Stomach smooth muscle (tissue), 2 donors: ENCODE measurements around the gene INKA2.

Source experiments
- H3K27ac ChIP-seq: one replicate; pipeline ENCODE4 v1.7.0; 2013; ENCODE audit warnings: mild to moderate bottlenecking, low read length, inconsistent platforms
- H3K27me3 ChIP-seq, 2 donors: one replicate each; pipeline ENCODE4 v1.7.0; 2013; ENCODE audit warnings: low read length in 2 of 2; ENCODE audit not compliant: insufficient read depth in 2 of 2, control insufficient read depth in 1 of 2
- H3K36me3 ChIP-seq, 2 donors: one replicate each; pipeline ENCODE4 v1.7.0; 2013; ENCODE audit warnings: low read length in 2 of 2; ENCODE audit not compliant: control insufficient read depth in 2 of 2, insufficient read depth in 2 of 2
- H3K4me1 ChIP-seq: one replicate; pipeline ENCODE4 v1.7.0; 2013; ENCODE audit warnings: low read length; ENCODE audit not compliant: control insufficient read depth, insufficient read depth
- H3K4me3 ChIP-seq, 2 donors: one replicate each; pipeline ENCODE4 v1.7.0; 2013; ENCODE audit warnings: low read length in 2 of 2
- H3K9ac ChIP-seq, 2 donors: one replicate each; pipeline ENCODE4 v1.7.0; 2013; ENCODE audit warnings: low read length in 2 of 2, mild to moderate bottlenecking in 1 of 2
- H3K9me3 ChIP-seq, 2 donors: one replicate each; pipeline ENCODE4 v1.7.0; 2013; ENCODE audit warnings: low read length in 2 of 2; ENCODE audit not compliant: control insufficient read depth in 2 of 2
- donor health status: healthy.
- donor health status: Pancreatic carcinoma.

The INKA2 gene

DNA sequence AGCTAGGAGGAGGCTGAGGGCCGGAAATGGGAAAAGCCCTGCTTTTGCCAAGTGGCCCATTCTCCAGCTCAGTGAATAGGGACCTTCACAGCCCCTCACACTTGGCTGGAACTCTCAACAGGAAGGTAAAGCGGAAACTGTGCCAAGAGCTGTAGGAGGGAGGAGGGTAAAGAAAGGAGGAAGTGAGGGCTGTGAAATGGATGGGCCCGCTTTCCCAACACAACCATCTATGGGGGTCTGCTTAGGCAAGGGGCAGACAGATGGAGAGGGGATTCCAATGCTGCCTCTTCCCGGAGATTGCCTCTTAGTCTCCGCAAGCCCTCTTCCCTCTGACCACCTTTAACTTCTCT is 5.2 kb downstream of the INKA2 start:
- H3K36me3 ChIP-seq: no peaks in the 10 kb centered on the region
- H3K4me3 ChIP-seq: peak overlapping the region in 1 of 2 donors; percentile 40
- peaks cover 86% of the 10 kb centered on the region for H3K4me1 ChIP-seq
- peak overlapping the region in 1 of 2 donors; percentile 47 for H3K9ac ChIP-seq
- no peaks in the 10 kb centered on the region for H3K27me3 ChIP-seq
- peak overlapping the region; percentile 70 for H3K27ac ChIP-seq
- no peaks in the 10 kb centered on the region for H3K9me3 ChIP-seq

DNA sequence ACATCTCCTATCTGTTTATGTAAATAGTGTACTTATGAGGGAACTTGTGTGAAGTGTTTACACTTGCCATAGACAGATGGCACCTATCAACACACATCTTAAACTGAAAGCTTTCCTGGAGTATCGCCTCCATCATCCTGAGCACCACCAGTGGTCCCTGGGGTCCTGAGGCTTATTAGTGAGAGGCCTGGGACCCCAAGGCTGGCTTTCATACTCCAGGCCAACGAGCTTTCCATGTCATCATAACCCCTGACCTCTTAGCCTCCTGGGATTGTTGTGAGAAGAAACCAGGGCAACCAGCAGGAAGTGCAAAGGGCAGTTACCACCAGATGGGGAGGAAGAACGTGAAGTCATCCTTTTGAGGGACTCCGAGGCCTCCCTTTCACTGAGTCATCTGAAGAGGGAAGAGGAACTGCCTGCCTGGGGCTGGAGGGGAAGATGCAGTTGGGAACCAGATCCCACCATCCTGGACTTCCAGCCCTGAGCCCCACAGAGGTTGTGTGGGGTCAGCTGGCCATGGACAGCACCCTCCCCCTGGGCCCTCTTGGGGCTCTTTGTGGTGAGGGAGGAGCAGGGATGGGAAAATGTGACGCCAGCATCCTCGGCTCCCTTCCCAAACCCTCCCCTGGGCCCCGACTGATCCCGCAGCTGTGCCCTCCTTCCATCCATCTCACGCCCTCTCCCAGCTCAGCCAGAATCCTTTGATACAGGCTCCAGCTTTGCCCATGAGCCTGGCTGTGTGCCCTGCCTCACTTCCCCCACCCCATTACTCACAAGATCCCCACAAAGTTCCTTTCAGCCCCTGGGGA is 5.8 kb downstream of the INKA2 start:
- H3K27ac ChIP-seq: peak overlapping the region; percentile 70
- H3K4me3 ChIP-seq: peak overlapping the region in 1 of 2 donors; percentile 40
- H3K36me3 ChIP-seq: no peaks in the 10 kb centered on the region
- H3K27me3 ChIP-seq: no peaks in the 10 kb centered on the region
- peaks cover 81% of the 10 kb centered on the region for H3K4me1 ChIP-seq
- peak overlapping the region in 1 of 2 donors; percentile 47 for H3K9ac ChIP-seq
- no peaks in the 10 kb centered on the region for H3K9me3 ChIP-seq

DNA sequence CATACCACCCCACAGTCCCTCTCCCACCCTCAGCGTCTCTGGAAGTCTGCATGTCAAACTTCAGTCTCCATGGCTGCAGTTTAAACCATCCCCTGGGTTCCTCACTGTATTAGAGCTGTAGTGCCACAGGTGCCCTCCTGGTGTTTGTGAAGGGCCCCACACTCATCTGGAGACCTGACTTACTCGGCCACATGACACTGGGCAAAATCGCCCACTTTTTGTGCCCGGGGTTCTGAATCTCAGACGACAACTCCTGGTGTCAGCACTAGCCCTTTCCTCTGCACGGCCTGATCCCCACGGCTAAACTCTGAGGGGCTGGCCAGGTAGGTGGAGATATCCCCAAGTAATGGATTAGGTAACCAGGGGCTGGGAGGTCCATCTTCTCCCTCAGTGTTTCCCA is 6.5 kb downstream of the INKA2 start:
- Histone ChIP-seq H3K9me3 (no peaks in the 10 kb centered on the region), H3K27me3 (no peaks in the 10 kb centered on the region), H3K4me3 (no peak overlapping the region), H3K4me1 (peaks cover 75% of the 10 kb centered on the region), H3K36me3 (peaks cover 0 to under 1% of the 10 kb centered on the region in 2 donors), H3K9ac (no peak overlapping the region), H3K27ac (peak overlapping the region; percentile 70)

DNA sequence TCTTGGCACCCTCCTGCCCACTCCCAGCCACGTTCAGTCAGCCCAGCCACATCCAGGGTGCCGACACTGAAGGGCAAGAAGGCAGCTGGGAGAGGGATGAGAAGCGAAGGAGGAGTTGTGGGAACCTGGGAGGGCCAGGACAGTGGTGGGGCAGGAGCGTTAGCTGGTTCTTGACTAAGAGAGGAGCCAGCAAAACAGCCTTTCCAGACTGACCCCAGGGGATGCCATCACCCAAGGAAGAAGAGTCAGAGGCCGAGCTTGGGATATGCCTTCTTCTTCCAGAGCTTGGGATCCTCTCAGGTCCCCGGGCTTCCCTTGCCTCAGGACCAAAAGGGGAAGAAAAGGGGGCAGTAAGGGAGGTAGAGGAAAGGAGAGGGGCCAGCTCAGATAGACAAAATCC is 7.2 kb downstream of the INKA2 start:
- H3K4me1 ChIP-seq: peaks cover 68% of the 10 kb centered on the region

DNA sequence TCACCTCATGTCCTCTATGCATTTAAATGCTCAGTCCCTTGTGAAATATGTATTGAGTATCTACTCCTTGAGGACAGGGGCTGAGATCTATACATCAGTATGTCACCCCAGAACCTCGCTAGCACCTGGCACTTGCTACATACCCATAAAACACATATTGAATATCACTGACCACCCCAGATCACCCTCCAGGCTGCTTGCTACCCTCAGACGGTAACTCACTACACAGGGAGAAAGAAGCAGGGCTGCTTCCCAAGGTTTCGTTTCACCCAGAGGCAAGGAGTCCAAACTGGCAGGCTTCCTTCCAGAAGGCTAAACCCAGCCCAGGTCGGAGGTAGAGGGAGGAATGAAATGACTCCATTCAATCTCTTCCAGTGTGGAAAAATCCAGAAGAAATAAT is 8.5 kb downstream of the INKA2 start:
- Histone ChIP-seq H3K36me3 (peaks cover 7 to 9% of the 10 kb centered on the region in 2 donors), H3K9me3 (no peaks in the 10 kb centered on the region), H3K27me3 (no peaks in the 10 kb centered on the region), H3K4me3 (no peak overlapping the region), H3K27ac (peak overlapping the region; percentile 58), H3K4me1 (peaks cover 55% of the 10 kb centered on the region), H3K9ac (no peak overlapping the region)

More for the DNA sequence above, 7.2 kb downstream of the INKA2 start:
- Histone ChIP-seq H3K36me3 (peaks cover 4 to 5% of the 10 kb centered on the region in 2 donors), H3K4me3 (no peak overlapping the region), H3K9ac (no peak overlapping the region), H3K27me3 (no peaks in the 10 kb centered on the region), H3K9me3 (no peaks in the 10 kb centered on the region), H3K27ac (peak overlapping the region; percentile 70)

DNA sequence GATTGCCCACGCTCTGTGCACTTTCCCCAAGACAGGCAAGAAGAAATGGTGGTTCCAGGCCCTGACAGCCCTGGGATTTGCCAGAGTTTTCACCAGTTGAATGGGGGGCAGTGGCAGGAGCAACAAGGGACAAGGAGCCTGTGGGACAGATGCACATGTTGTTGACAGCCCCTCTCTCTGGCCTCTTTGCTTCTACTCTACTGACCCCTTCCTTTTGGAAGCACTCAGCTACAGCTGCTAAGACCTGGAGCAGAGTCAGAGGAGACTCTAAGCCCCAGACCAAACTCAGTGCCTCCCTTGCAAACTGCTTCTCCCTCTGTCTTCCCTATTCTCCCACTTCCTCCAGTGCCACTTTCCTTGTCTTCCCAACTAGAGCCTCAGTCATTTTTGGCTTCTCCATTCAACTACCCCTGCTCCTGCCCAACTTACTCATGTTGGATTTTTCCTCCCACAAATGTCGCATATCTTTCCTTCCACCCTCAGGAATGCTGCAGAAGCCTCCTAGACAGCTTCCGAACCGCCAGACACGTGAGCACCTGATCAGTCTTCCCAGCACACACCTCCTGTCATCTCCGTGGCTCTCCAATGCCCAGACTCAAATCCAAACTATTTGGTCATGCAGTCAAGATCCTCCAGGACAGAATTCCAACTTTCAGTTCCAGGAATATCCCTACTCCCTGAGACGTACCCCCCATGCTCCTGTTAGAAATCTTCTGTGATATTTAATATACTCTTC is 9.1 kb downstream of the INKA2 start:
- H3K9ac ChIP-seq: peak overlapping the region in 1 of 2 donors; percentile 18
- no peak overlapping the region for H3K4me3 ChIP-seq
- no peaks in the 10 kb centered on the region for H3K27me3 ChIP-seq
- peak overlapping the region; percentile 58 for H3K27ac ChIP-seq
- peaks cover 54% of the 10 kb centered on the region for H3K4me1 ChIP-seq
- no peaks in the 10 kb centered on the region for H3K9me3 ChIP-seq
- H3K36me3 ChIP-seq: peaks cover 7 to 9% of the 10 kb centered on the region in 2 donors

DNA sequence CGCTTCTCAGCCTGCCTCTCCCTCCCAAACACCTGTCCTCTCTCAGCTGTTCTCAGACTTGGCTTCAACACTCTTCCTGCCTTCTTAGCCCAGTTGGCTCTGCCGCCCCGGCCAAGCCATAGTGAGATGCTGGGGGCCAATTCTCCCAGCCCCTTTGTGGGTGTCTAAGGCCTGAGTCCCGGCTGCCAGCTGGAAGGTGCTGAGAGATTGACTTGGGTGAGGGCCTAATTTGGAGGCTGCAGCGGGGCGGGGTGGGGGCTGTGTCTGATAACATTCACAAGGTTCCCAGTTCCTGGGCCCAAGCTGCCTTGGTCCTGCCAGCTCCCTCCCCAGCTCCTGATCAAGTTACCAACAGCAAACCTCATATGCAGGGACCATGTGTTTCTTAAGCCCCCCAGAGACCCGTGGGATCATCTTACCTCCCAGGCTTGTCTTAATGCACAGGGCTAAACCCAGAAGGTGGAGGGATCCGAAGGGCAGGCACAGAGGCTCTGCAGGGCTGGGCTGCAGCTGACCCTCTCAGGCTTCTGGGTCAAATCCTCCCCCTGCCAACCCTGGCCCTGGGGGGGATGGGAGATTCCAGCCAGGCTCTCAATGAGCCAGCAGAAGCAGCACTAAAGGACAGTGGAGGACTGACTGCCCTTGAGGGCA is 9.8 kb downstream of the INKA2 start:
- H3K36me3 ChIP-seq: peaks cover 7 to 9% of the 10 kb centered on the region in 2 donors
- H3K4me1 ChIP-seq: peaks cover 53% of the 10 kb centered on the region
- no peak overlapping the region for H3K9ac ChIP-seq
- H3K27ac ChIP-seq: peak overlapping the region; percentile 58
- H3K4me3 ChIP-seq: no peak overlapping the region
- H3K9me3 ChIP-seq: no peaks in the 10 kb centered on the region
- no peaks in the 10 kb centered on the region for H3K27me3 ChIP-seq

DNA sequence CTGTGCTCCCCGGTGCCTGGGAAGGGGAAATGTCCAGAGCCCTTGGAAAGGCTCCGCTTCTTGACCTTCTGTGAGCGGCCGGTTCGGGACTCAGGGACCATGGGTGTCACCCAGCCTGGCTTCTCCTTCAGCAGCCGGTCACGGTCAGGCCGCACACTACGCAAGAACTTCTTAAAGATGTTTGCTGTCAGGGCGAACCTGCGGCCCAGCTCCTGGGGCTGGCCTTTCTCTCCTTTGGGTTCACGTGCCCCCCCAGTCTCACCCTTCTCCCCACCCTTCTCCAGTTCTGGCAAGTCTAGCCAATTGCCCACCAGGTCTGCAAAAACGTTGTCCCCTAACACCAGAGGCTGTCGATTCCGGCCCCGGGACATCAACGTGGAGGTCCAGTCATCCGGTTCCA is 12.1 kb downstream of the INKA2 start:
- no peak overlapping the region for H3K9ac ChIP-seq
- no peak overlapping the region for H3K4me3 ChIP-seq
- peaks cover 34% of the 10 kb centered on the region for H3K4me1 ChIP-seq
- H3K9me3 ChIP-seq: no peaks in the 10 kb centered on the region
- peaks cover 7 to 9% of the 10 kb centered on the region in 2 donors for H3K36me3 ChIP-seq
- H3K27me3 ChIP-seq: no peaks in the 10 kb centered on the region
- no peak overlapping the region for H3K27ac ChIP-seq

DNA sequence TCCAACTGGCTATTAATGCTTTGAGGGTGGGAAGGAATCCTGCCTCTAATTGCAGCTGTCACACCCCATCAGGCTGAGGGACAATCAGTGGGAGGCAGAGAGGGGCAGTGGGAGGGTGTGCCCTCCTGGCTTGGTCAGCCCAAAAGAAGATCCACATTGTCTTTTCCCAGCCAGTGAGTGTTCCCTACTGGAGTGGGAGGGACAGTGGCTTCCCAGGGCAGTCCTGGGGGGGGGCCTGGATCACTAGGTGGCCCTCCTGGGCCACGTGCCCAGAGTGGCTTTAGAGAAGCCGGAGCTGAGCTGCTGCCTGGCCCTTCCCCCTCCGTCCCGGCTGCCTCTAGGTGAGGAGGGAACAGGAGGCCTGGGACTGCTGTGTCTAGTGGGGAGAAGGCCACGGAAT is 14.0 kb downstream of the INKA2 start:
- peaks cover 39% of the 10 kb centered on the region for H3K4me1 ChIP-seq
- H3K27ac ChIP-seq: no peak overlapping the region
- H3K9ac ChIP-seq: no peak overlapping the region
- no peaks in the 10 kb centered on the region for H3K27me3 ChIP-seq
- H3K36me3 ChIP-seq: peaks cover 7 to 9% of the 10 kb centered on the region in 2 donors
- H3K4me3 ChIP-seq: no peak overlapping the region
- H3K9me3 ChIP-seq: no peaks in the 10 kb centered on the region

DNA sequence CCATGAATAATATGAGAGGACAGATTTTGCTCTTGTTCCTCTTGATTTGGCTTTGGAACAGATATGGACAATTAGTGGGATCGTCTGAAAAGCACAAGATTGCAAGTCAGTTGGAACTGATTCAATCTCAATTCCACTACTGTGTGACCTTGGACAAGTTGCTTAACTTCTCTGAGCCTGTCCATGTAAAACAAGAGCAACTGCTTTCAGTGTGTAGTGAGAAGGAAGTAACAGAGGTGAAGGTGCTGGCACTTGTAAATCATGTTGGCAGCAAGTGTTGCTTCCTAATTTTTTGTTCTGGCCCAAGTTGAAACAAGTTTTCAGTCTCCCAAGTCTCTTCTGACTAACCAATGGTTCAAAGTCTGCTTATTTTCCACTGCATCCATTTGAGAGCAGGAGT is 15.3 kb downstream of the INKA2 start:
- Histone ChIP-seq H3K4me1 (peaks cover 33% of the 10 kb centered on the region), H3K9ac (no peak overlapping the region), H3K36me3 (peaks cover 7 to 9% of the 10 kb centered on the region in 2 donors), H3K9me3 (no peaks in the 10 kb centered on the region), H3K27ac (no peak overlapping the region), H3K27me3 (no peaks in the 10 kb centered on the region), H3K4me3 (no peak overlapping the region)
